SK-N-SH treated with all-trans-retinoic acid at 6 μM for 48 hours (cell line): Measurements from ENCODE around the gene CACNA1G.

Source experiments
- ARNTL ChIP-seq: fragments of 450-650 bp; formaldehyde crosslinking; IDR thresholded peaks from 2 replicates; pipeline ENCODE4 v1.5.0; 2020; ENCODE audit warnings: low read depth, mild to moderate bottlenecking, moderate library complexity, borderline replicate concordance
- BACH2 ChIP-seq: fragments of 250-450 bp; sonication (Bioruptor Pico); IDR thresholded peaks from 2 replicates; pipeline ENCODE4 v1.9.0; 2021; ENCODE audit warnings: mild to moderate bottlenecking, borderline replicate concordance
- CSDC2 ChIP-seq: fragments of 250-450 bp; sonication (Bioruptor Pico); IDR thresholded peaks from 2 replicates; pipeline ENCODE4 v1.5.0; 2020; ENCODE audit warnings: mild to moderate bottlenecking, moderate library complexity
- RARB ChIP-seq: fragments of 250-450 bp; sonication (Bioruptor Pico); IDR thresholded peaks from 2 replicates; pipeline ENCODE4 v1.8.0; 2021; ENCODE audit warnings: mild to moderate bottlenecking, moderate library complexity
- ZC3H10 ChIP-seq: fragments of 250-450 bp; sonication (Bioruptor Pico); IDR thresholded peaks from 2 replicates; pipeline ENCODE4 v1.5.1; 2021; ENCODE audit warnings: mild to moderate bottlenecking, moderate library complexity
- ZNF565 ChIP-seq: fragments of 450-650 bp; formaldehyde crosslinking; conservative IDR thresholded peaks from 2 replicates; pipeline ENCODE4 v1.5.0; 2020; ENCODE audit warnings: low read depth, mild to moderate bottlenecking, moderate library complexity
- ZNF8 ChIP-seq: fragments of 450-650 bp; formaldehyde crosslinking; IDR thresholded peaks from 2 replicates; pipeline ENCODE4 v1.5.0; 2020; ENCODE audit warnings: mild to moderate bottlenecking, moderate library complexity
- TF ChIP-seq, protein P1 (sequence below): fragments of 250-450 bp; sonication (Bioruptor Pico); IDR thresholded peaks from 2 replicates; pipeline ENCODE4 v1.5.1; 2021; ENCODE audit warnings: mild to moderate bottlenecking, moderate library complexity

DNA sequence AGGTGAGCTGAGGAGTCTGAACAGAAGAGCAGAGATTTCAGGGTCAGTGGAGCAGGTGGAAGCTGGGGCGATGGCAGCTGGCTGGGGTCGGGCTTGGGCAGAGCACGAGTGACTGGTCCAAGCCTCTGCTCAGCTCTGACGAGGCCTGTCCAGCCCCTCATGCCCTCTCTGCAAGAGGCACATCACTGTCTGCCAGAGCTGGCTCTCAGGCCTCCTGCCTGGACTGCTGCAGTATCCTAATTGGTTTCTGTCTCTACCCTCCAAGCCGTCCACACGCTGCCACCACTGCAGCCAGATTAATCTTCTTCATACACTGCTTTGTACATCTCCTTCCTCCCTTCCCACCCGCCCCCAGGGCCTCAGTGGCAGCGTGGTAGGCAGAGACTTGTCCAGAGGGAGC is 25.4 kb downstream of the CACNA1G start:
- TF ChIP-seq ZNF8 = no peak
- TF ChIP-seq, protein P1, sequence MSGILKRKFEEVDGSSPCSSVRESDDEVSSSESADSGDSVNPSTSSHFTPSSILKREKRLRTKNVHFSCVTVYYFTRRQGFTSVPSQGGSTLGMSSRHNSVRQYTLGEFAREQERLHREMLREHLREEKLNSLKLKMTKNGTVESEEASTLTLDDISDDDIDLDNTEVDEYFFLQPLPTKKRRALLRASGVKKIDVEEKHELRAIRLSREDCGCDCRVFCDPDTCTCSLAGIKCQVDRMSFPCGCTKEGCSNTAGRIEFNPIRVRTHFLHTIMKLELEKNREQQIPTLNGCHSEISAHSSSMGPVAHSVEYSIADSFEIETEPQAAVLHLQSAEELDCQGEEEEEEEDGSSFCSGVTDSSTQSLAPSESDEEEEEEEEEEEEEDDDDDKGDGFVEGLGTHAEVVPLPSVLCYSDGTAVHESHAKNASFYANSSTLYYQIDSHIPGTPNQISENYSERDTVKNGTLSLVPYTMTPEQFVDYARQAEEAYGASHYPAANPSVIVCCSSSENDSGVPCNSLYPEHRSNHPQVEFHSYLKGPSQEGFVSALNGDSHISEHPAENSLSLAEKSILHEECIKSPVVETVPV (CRISPR knock-in tag) = no peak
- TF ChIP-seq ZNF565 (CRISPR knock-in tag) = no peak
- TF ChIP-seq BACH2 (CRISPR knock-in tag) = no peak
- TF ChIP-seq RARB = no peak
- TF ChIP-seq ARNTL (CRISPR knock-in tag) = no peak
- TF ChIP-seq CSDC2 = no peak
- TF ChIP-seq ZC3H10 (CRISPR knock-in tag) = no peak
